Measurements from ENCODE around the gene DIP2C. TPM values are rescaled to one million over a fixed set of nuclear protein-coding genes. Genes with fewer than 3 reads are reported as not detected.

The DIP2C gene
- total RNA-seq, 1 experiment from 2014 or later, result 11.4 TPM

GRCh38 chr10:681670-682318, 7.7 kb downstream of the DIP2C start:
- intact Hi-C loops (cut with micrococcal nuclease; ENCODE audit: unreplicated experiment), result no loop called here
- H3K36me3 Mint-ChIP-seq (ENCODE audit: insufficient read depth, unreplicated experiment), result no peaks in the 10 kb centered on the region
- no peaks in the 10 kb centered on the region for H3K36me3 ChIP-seq (ENCODE audit: control insufficient read depth, insufficient read depth, low read length)
- H3K9me3 Mint-ChIP-seq (ENCODE audit: unreplicated experiment), result no peaks in the 10 kb centered on the region
- H3K4me3 Mint-ChIP-seq (ENCODE audit: unreplicated experiment), result no peak overlapping the region
- no peak for DNase-seq
- no peak overlapping the region for H3K4me3 ChIP-seq (ENCODE audit: low read depth, low read length)
- ChIA-PET POLR2A (no interaction called here), CTCF (no interaction called here)
- H3K9me3 ChIP-seq, result no peaks in the 10 kb centered on the region
- BruUV-seq (replicated peaks), result no TSS peak
- H3K27ac Mint-ChIP-seq (ENCODE audit: unreplicated experiment), result no peak overlapping the region
- no peaks in the 10 kb centered on the region for H3K4me1 Mint-ChIP-seq (ENCODE audit: low read depth, unreplicated experiment)
- H3K27me3 ChIP-seq (replicated peaks; ENCODE audit: control insufficient read depth, insufficient read depth, low read length), result no peaks in the 10 kb centered on the region
- no peaks in the 10 kb centered on the region for H3K27me3 Mint-ChIP-seq (ENCODE audit: insufficient read depth, unreplicated experiment)
- H3K4me1 ChIP-seq, result no peaks in the 10 kb centered on the region
- TF ChIP-seq CTCF (IDR thresholded peaks at IDR 0.05; ENCODE audit: insufficient read depth in 1 of 2, low read depth in 1 of 2, low read length in 1 of 2, severe bottlenecking in 1 of 2, unreplicated experiment in 1 of 2), result no peak

- intact Hi-C loops (cut with micrococcal nuclease; ENCODE audit: unreplicated experiment), result no loop called here
- no peaks in the 10 kb centered on the region for H3K4me1 Mint-ChIP-seq (ENCODE audit: low read depth, unreplicated experiment)
- POLR2A ChIA-PET, result no interaction called here
Measured at GRCh38 chr10:680745-681144, 8.7 kb downstream of the DIP2C start.

GRCh38 chr10:680146-680545, 9.3 kb downstream of the DIP2C start:
- Mint-ChIP-seq H3K27ac (ENCODE audit: unreplicated experiment) (no peak overlapping the region), H3K27me3 (ENCODE audit: insufficient read depth, unreplicated experiment) (no peaks in the 10 kb centered on the region)

More at GRCh38 chr10:680745-681144, 8.7 kb downstream of the DIP2C start:
- no peaks in the 10 kb centered on the region for H3K36me3 ChIP-seq (ENCODE audit: control insufficient read depth, insufficient read depth, low read length)
- no peak overlapping the region for H3K4me3 ChIP-seq (ENCODE audit: low read depth, low read length)
- CTCF ChIA-PET, result no interaction called here
- H3K9me3 ChIP-seq, result no peaks in the 10 kb centered on the region
- Mint-ChIP-seq H3K9me3 (ENCODE audit: unreplicated experiment) (no peaks in the 10 kb centered on the region), H3K27ac (ENCODE audit: unreplicated experiment) (no peak overlapping the region), H3K36me3 (ENCODE audit: insufficient read depth, unreplicated experiment) (no peaks in the 10 kb centered on the region), H3K4me3 (ENCODE audit: unreplicated experiment) (no peak overlapping the region), H3K27me3 (ENCODE audit: insufficient read depth, unreplicated experiment) (no peaks in the 10 kb centered on the region)
- DNase-seq, result no peak
- H3K27me3 ChIP-seq (replicated peaks; ENCODE audit: control insufficient read depth, insufficient read depth, low read length), result no peaks in the 10 kb centered on the region
- TF ChIP-seq CTCF (IDR thresholded peaks at IDR 0.05; ENCODE audit: insufficient read depth in 1 of 2, low read depth in 1 of 2, low read length in 1 of 2, severe bottlenecking in 1 of 2, unreplicated experiment in 1 of 2), result no peak
- no peaks in the 10 kb centered on the region for H3K4me1 ChIP-seq
- BruUV-seq (replicated peaks), result no TSS peak

More at GRCh38 chr10:680146-680545, 9.3 kb downstream of the DIP2C start:
- Mint-ChIP-seq H3K4me1 (ENCODE audit: low read depth, unreplicated experiment) (no peaks in the 10 kb centered on the region), H3K36me3 (ENCODE audit: insufficient read depth, unreplicated experiment) (no peaks in the 10 kb centered on the region), H3K9me3 (ENCODE audit: unreplicated experiment) (no peaks in the 10 kb centered on the region), H3K4me3 (ENCODE audit: unreplicated experiment) (no peak overlapping the region)
- TF ChIP-seq CTCF (IDR thresholded peaks at IDR 0.05; ENCODE audit: insufficient read depth in 1 of 2, low read depth in 1 of 2, low read length in 1 of 2, severe bottlenecking in 1 of 2, unreplicated experiment in 1 of 2), result no peak
- intact Hi-C loops (cut with micrococcal nuclease; ENCODE audit: unreplicated experiment), result no loop called here
- Histone ChIP-seq H3K9me3 (no peaks in the 10 kb centered on the region), H3K4me3 (ENCODE audit: low read depth, low read length) (no peak overlapping the region), H3K4me1 (no peaks in the 10 kb centered on the region), H3K27me3 (replicated peaks; ENCODE audit: control insufficient read depth, insufficient read depth, low read length) (no peaks in the 10 kb centered on the region), H3K36me3 (ENCODE audit: control insufficient read depth, insufficient read depth, low read length) (no peaks in the 10 kb centered on the region)
- POLR2A ChIA-PET, result no interaction called here
- no peak for DNase-seq
- no TSS peak for BruUV-seq (replicated peaks)
- CTCF ChIA-PET, result no interaction called here
